GM19467 (cell line): Measurements from ENCODE around the gene BCO2.
"Not testable (repeated sequence)": the region's sequence is repeated elsewhere in the genome, so short reads cannot be mapped to it uniquely, and the experiment has no call there.

ENCODE experiments used
- ATAC-seq: cut with Tn5 transposase; IDR thresholded peaks from one replicate; pipeline ENCODE4 v1.9.1; 2021; ENCODE audit warnings: mild to moderate bottlenecking, moderate library complexity; ENCODE audit not compliant: unreplicated experiment

The BCO2 gene, protein sequence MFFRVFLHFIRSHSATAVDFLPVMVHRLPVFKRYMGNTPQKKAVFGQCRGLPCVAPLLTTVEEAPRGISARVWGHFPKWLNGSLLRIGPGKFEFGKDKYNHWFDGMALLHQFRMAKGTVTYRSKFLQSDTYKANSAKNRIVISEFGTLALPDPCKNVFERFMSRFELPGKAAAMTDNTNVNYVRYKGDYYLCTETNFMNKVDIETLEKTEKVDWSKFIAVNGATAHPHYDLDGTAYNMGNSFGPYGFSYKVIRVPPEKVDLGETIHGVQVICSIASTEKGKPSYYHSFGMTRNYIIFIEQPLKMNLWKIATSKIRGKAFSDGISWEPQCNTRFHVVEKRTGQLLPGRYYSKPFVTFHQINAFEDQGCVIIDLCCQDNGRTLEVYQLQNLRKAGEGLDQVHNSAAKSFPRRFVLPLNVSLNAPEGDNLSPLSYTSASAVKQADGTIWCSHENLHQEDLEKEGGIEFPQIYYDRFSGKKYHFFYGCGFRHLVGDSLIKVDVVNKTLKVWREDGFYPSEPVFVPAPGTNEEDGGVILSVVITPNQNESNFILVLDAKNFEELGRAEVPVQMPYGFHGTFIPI

DNA sequence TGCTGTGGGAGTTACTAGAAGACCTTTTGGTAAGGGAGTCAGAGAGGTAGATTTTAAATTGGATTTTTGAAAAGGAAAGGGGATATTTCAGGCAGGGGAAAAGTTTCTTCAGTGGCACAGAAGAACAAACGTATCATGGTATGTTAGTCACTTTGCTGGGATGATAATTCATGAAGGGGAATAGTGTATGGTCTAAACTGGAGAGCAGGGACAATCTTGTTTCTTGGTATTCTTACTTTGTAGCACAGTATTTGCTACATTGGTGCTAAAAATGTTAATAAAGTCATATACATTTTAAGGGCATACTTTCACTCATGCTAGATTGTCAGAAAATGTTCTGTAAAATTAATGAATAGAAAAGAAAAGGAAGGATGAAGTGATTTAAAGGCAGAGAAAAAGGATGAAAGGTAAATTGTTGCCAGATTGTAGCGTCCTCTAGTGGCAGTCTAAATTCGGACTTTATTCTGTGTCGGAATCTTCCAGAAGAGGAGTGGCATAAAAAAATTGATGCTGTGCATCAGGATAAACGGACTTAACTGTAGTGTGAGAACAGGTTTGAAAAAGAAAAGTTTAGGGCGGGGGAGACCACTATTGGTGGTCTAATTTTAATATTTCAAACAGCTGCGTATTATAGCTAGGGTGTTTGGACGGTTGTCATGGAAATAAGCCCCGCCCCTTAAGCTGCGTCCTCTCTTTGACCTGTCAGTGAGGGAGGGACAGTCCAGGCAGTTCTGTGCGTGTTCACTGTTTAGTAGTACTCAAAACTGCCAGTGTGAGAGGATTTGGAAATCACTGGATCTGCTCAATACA, at the start of gene BCO2:
BCO2 (plus strand) TSS at position 724 of the 810 bp plus-strand sequence. CDS start 90 bp downstream, outside the sequence.
- ATAC-seq, result no peak

DNA sequence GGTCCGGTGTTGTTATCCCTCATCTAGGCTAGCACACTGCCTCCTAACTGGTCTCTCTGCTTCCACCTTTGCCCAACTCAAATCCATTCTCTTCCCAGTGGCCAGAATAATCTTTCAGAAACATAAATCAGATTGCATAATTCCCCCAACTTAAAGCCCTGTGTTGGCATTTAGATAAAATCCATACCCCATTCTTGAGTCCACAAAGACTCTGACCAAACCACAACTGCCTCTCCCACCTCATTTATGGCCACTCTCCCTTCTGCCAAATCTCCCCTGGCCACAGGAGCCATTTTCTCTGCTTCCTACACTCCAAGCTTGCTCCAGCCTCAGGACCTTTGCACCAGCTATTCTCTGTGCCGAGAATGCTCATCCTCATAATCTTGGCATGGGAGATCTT, 48.3 kb upstream of the BCO2 start:
- no peak for ATAC-seq

DNA sequence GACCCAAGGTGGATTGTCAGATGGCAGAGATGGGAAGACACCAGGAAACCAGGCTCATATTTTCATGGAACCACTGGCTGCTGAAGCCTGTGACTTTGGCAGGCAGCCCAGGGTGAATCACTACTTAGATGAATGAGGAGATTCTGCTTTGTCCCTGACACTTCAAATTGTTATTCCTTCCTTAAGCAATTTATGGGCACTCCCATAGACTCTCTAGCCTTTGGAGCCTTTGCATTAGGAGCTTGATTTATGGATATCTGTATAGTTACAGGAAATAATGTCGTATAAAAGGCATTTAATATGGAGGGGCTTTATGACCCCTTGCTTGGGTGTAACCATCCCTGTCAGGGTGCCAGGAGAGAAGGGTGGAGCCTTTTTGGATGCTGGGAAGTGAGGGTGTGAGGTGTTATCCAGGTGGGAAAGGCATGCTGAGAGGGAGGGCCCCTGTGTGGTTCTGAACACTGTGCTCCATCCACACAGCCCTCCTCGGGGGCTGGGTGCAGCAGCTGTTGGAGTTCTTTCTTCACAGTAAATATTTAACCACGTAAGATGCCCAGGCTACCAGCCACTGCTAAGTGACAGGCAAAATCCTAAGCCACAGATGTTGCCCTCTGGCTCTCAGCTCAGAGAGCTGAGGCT, 46.7 kb upstream of the BCO2 start:
- ATAC-seq, result no peak

DNA sequence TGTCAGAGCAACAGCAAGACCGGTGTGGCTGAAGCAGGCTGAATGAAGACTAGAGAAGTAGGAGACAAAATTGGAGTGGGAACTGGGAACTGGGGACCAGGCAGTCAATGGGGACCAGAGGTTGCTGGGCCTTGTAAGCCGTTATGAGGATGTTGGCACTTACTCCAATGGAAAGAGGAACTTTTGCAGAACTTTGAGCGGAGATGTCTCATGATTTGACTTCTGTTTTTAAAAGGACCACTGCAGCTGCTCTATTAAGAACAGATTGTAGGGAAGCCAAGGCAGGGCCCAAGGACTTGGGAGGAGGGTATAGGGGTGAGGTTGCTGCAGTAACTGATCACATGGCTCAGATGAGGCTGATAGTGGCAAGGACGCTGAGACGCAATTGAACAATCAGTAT, 45.7 kb upstream of the BCO2 start:
- ATAC-seq, result no peak

DNA sequence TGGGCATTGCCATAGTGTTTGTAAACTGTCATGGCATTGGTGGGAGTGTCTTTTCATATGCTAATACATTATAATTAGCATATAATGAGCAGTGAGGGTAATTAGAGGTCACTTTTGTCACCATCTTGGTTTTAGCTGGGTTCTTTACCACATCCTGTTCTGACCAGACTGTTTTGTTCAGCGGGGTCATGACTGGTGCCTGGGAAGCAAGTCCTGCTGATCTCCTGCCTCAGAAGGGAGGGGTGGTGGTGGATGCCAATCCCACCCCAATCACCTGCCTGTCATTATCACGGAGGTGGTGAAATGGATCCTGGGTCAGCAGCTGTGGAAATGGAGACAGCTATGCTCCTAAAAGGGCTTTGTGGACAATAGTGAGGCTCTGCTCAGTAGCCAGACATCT, 42.6 kb upstream of the BCO2 start:
- no peak for ATAC-seq

DNA sequence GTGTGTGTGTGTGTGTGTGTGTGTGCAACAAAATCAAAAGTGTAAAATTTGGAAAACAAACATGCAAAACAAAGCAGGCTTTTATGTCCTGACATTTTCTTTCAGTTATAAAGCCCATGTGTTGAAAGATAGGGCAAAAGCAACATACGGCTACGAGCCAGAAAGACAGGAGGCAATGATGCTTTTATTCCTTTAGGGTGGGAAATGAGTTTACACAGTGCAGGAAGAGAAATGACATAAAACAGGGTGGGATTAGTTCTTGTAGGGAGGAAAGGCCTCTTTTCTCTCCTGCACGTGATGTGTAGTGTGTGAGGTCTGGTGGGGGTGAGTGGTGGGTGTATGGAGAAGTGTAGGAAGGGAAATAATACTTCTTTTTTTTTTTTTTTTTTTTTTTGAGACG, 40.8 kb upstream of the BCO2 start:
- no peak for ATAC-seq

DNA sequence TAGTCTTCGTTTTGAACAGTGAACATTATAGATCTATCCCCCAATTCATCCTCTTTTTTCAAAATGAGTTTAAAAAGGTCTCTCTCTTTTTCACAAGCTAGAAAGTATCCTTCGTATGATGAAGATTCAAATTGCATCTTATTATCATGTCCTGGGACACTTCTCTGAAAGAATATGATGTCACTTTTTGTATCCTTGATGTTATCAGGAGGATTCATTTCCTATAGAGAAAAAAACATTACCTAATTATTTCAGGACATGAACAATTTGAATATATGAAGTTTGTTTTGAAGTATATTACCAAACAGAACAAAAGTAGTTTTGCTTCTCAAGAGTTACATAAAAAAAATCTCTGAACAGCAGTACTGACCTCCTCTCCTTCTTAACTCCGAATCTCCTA, 31.7 kb upstream of the BCO2 start:
- ATAC-seq, result no peak

DNA sequence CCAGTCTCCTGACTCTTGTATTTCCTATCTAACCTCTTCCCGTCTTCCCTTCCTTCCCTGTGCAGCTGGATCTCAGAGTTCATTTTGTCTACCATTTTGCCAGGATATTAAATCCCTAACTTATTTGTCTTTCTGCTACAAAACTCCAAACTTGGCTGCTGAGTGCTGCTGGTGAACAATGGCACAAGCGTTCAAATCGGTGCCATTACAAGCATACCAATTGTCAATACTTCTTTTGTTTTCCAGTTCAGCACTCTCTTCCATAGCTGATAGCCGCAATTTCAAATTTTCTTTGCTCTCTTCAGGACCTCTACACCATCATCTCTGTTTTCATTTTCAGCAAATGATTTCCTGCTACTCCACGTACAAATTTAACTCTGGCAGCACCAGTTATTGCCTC, 24.8 kb upstream of the BCO2 start:
- no peak for ATAC-seq

DNA sequence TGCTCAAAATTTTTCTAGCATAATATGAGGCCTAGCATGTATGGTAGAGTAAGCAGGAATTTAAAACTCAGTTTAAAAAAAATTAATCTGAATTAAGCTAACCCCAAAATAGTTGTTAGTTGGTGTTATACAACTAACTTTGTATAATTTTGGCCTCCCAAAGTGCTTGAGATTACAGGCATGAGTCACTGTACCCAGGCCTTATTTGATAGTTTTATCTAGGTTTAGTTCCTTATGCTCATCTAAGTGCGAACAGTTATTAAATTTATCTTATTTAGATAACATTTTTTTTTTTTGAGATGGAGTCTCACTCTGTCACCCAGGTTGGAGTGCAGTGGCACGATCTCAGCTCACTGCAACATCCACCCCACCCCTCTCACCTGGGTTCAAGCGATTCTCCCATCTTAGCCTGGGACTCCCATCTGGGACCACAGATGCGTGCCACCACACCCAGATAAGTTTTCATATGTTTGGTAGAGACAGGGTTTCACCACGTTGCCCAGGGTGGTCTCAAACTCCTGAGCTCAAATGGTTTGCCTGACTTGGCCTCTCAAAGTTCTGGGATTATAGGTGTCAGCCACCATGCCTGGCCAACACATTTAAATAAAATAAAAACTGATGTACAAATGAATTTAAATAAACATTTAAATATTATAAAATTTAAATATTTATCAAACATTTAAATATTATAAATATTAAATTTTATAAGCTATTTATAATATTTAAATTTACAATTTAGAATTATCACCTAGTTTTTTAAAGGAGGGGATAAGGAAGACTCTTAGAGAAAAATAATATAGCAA, 19.0 kb upstream of the BCO2 start:
- no peak for ATAC-seq

DNA sequence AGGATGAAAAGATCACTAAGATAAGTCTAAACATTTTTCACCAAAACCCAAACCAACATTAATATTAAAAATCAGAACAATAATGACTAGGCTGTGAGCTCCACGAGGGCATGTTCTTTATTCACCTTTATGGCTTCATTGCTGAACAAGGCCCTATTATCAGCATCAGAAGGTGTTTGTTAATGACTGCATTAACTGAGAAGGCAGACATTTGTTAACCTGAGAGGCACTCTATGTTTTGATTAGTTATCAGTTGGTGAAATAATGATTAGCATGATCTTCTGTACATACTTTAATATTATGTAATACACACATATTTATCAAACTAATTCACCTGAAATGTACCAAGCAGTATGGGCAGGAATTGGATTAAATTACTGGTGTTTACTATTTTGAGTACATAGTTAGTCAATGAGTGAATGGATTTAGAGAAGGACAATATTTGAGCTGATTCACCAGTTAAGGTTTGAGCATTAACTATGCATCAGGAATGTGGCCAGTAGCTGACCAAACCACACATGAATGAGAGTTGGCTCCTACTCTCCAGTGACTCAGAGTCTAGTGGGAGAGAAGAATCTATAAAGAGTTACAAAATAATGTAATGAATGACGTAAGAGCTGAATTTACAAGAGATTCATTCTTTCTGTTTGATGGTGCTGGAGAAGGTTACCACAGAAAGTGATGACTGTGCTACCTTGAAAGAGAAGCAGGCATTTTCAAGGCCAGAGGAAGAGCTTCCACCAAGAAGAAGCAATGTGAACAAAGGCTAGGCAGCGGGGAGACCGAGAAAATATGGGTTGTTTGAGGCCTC, 18.2 kb upstream of the BCO2 start:
- no peak for ATAC-seq

DNA sequence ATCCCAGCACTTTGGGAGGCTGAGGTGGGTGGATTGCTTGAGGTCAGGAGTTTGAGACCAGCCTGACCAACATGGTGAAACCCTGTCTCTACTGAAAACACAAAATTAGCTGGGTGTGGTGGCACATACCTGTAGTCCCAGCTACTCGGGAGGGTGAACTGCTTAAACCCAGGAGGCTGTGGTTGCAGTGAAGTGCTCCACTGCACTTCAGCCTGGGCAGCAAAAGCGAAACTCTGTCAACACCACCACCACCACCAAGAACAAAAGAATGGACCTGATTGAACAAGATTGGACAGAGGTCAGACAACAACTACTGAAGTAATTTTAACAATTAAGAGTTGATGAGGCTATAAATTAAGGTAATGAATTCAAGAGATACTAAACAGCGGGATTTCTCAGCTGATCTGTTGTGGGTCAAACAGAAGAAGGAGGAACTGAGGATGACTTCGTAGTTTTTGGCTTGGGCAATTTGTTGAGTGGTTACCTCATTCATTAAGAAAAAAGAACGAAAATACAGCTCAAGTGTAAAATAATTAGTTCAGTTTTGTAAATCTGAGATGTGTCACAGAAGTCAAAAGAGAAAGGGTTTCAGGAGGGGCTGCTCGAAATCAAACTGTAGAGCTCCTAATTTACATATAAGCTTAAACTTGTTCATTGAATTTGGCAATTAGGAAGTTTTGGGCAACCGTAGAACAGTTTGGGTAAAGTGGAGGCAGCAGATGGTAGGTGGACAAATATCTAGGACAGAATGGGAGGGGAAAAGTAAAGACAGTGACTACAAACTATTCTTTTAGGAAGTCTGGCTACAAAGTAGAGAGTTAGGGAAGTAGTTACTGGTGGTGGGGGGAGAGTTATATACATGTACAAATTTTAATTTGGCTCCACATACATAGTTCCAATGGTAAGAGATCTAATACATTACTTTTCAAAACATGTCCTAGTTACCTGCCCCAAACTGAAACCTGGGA, 15.9 kb upstream of the BCO2 start:
- peak; percentile 63 for ATAC-seq

DNA sequence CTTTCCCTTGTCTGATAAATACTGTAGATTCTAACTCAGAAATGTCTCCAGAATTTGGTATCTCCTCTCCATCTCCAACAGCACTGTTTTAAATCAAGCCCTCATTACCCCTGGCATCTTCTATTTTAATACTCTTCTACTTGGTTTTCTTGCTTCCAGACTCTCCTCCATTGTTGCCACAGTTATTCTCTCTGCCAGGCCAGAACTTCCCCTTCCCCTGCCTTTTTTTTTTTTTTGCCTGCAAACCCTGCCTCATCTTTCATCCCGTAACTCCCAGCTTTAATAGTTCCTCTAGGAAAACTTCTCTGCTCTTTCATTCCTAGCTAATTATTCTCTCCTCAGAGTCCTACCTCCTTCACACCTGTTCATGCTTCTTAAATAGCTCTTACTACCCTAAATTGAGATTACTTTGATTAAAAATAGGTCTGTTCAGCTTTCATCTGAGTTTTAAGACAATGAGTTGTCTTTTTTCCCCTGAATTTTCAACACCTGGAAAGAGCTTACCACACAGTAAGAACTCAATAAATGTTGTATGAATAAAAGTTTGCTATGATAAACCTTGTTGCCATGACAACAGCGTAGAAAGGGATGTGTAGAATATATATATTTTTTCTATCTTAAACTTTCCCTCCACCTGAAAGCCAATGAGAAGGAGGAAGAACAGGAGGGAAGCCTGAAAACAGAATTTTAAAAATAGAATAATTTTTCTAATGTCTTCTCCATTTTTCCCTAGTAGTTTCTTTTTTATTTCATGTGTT, 15.0 kb upstream of the BCO2 start:
- ATAC-seq, result no peak

DNA sequence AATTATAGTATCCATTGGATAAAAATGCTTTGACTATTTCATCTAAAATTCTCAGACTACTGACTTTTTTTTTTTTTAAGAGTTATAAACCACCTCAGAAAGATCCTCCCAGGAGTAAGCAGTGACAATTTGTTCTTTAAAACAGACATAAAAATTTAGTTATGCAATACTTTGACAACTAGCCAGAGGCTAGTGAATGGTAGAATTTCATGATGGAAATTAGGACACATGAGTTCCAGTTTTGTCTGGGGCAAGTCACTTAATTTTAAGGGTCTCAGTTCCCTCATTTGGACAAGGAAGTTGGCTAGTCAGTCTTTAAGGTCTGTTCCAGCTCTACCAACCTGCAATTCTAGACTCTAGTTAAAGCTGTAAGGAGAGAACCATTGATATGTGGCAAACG, 14.3 kb upstream of the BCO2 start:
- no peak for ATAC-seq

DNA sequence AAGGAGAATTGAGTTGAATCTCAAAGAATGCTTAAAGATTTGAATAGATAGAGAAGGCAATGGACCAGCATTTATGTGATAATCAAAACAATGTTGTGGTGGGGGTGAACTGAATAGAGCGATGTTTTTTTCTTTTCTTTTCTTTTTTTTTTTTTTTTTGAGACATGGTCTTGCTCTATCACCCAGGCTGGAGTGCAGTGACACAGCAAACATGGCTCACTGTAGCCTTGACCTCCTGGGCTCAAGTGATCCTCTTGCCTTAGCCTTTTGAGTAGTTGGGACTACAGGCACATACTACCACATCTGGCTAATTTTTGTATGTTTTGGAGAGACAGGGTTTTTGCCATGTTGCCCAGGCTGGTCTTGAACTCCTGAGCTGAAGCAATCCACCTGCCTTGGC, 13.1 kb upstream of the BCO2 start:
- ATAC-seq, result not testable (repeated sequence)

DNA sequence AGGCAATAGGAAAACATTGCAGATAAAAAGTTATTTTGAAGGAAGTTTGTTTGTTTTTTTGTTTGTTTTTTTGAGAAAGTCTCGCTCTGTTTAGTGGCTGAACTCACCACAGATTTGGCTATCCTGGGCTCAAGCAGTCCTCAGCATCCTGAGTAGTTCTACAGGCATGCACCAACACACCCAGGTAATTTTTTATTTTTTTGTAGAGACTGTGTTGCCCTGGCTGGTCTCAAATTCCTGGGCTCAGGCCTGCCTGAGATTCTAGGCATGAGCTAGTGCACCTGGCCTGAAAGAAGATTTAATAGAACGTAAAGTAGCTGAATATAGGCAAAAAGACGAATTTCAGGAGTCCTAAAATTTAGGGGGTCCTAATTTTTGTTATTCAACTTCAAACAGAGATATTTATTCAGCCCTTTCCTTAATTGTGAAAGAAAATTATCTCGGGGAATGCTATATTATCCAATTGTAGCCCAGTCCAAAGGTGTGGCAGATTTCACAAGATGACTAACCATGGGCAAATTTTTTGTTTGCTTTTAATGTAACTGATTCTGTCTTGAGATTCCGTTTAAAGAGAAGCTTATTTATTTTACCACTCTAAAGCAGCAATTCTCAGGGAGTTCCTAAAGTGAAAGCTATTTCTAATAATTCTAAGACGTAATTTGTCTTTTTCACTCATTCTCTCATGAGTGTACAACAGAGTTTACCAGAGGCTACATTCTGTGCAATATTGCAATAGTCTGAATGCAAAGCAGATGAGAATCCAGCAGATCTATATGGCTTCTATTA, 12.4 kb upstream of the BCO2 start:
- no peak for ATAC-seq

DNA sequence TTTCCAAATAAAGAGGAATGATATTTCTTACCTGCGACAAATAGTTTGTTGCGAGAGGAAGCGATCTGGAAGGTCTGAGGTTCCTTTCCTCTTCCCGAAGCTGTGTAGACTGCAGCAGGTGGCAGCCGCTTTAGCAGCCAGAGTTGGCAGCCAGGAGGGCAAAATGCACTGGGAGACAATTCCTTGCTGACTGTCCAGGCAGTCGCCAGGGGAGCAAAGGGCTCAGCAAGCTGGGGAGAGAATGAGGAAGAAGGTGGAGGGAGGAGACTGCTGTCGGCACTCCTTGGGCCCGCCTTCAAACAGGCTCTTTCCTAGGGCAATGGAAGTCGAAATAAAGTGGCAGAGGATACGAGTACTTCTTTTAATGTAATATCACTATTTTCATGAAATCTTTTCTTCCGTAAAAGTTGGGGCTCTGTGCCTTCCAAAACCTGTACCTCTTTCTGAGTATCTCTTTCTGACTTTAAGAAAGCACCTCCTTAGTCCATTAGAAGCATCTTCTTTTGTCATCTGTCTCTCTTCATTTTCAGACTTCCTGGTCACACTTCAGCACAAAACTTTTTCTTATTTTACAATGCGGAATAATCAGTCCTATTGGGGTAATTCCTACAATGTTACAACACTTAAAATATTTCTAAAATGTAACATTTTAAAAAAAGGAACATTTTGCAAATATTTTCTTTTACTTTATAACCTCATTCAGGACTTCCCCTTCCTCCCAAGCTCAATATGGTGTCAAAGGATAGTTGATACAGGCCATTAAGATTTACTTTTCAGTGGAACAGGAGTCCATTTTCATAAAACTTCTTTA, 11.2 kb upstream of the BCO2 start, which contains the start of gene IL18:
IL18 (minus strand) TSS at position 220 of the 811 bp plus-strand sequence. CDS start 9,041 bp downstream, outside the sequence.
- ATAC-seq, result no peak
